HL-60 (cell line): ENCODE measurements around the gene C1D.

ENCODE experiments used
- DNase-seq, 2 experiments: peaks; one replicate each; pipeline ENCODE4 v3.0.0-alpha.2; 2010 to 2020; ENCODE audit warnings: low read depth in 1 of 2, low spot score in 1 of 2
- H3K27ac ChIP-seq: fragments of 250-450 bp; sonication (Bioruptor Pico); replicated peaks from 2 replicates; pipeline ENCODE4 v1.5.1; 2020; ENCODE audit warnings: mild to moderate bottlenecking, moderate library complexity
- H3K27me3 ChIP-seq: fragments of 250-450 bp; sonication (Bioruptor Pico); 2 replicates; pipeline ENCODE4 v1.5.1; 2021; ENCODE audit warnings: mild to moderate bottlenecking, moderate library complexity; ENCODE audit not compliant: insufficient read depth, poor library complexity, severe bottlenecking
- H3K4me3 ChIP-seq: replicated peaks from 2 replicates; pipeline ENCODE4 v1.5.1; 2011; ENCODE audit warnings: mild to moderate bottlenecking, control low read depth, low read length; ENCODE audit not compliant: insufficient read depth
- CTCF ChIP-seq: IDR thresholded peaks from one replicate; pipeline ENCODE4 v1.5.1; 2011; ENCODE audit warnings: low read length, control low read depth, inconsistent platforms; ENCODE audit not compliant: insufficient read depth
- GABPA ChIP-seq: IDR thresholded peaks from 2 replicates; pipeline ENCODE4 v1.6.1; 2012; ENCODE audit warnings: low read depth
- POLR2AphosphoS5 ChIP-seq: IDR thresholded peaks from 2 replicates; pipeline ENCODE4 v1.6.1; 2012; ENCODE audit warnings: low read depth
- SPI1 ChIP-seq: IDR thresholded peaks from 2 replicates; pipeline ENCODE4 v1.6.1; 2012; ENCODE audit warnings: low read depth, mild to moderate bottlenecking, borderline replicate concordance
- TF ChIP-seq, protein P1 (sequence below): IDR thresholded peaks from 2 replicates; pipeline ENCODE4 v1.6.1; 2012; ENCODE audit warnings: low read depth; ENCODE audit not compliant: insufficient replicate concordance

The C1D gene

GRCh38 chr2:67999332-67999731 is 63.5 kb downstream of the C1D start:
- no peak for TF ChIP-seq POLR2AphosphoS5
- Histone ChIP-seq H3K27ac (no peak overlapping the region), H3K4me3 (no peak overlapping the region), H3K27me3 (peaks cover 4% of the 10 kb centered on the region)
- DNase-seq = no peak

DNA sequence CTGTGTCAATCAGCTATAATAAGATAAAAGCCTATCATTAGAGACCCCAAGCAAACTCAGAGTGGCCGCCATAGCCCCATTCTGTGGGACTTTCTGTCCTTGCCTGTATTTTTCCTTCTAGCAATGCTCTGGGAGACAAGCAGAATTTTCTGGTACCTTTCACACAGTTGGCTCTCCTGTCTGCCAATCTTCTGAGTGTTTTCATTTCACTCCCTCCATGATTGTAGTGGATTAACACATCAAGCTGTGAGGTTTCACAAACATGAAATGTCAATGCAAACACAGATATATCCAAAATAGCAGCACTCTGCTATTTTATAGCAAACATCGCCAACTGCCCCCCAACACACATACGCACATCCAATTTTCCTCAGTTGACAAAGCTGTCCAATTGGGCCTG is 64.9 kb downstream of the C1D start:
- TF ChIP-seq, protein P1, sequence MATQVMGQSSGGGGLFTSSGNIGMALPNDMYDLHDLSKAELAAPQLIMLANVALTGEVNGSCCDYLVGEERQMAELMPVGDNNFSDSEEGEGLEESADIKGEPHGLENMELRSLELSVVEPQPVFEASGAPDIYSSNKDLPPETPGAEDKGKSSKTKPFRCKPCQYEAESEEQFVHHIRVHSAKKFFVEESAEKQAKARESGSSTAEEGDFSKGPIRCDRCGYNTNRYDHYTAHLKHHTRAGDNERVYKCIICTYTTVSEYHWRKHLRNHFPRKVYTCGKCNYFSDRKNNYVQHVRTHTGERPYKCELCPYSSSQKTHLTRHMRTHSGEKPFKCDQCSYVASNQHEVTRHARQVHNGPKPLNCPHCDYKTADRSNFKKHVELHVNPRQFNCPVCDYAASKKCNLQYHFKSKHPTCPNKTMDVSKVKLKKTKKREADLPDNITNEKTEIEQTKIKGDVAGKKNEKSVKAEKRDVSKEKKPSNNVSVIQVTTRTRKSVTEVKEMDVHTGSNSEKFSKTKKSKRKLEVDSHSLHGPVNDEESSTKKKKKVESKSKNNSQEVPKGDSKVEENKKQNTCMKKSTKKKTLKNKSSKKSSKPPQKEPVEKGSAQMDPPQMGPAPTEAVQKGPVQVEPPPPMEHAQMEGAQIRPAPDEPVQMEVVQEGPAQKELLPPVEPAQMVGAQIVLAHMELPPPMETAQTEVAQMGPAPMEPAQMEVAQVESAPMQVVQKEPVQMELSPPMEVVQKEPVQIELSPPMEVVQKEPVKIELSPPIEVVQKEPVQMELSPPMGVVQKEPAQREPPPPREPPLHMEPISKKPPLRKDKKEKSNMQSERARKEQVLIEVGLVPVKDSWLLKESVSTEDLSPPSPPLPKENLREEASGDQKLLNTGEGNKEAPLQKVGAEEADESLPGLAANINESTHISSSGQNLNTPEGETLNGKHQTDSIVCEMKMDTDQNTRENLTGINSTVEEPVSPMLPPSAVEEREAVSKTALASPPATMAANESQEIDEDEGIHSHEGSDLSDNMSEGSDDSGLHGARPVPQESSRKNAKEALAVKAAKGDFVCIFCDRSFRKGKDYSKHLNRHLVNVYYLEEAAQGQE = no peak
- TF ChIP-seq SPI1 (no peak), CTCF (no peak), GABPA (no peak), POLR2AphosphoS5 (no peak)
- H3K27ac ChIP-seq = no peak overlapping the region
- H3K27me3 ChIP-seq = peaks cover 4% of the 10 kb centered on the region
- no peak for DNase-seq
- H3K4me3 ChIP-seq = no peak overlapping the region

GRCh38 chr2:67997528-67997900 is 65.3 kb downstream of the C1D start:
- Histone ChIP-seq H3K4me3 (no peak overlapping the region), H3K27me3 (peaks cover 4% of the 10 kb centered on the region), H3K27ac (no peak overlapping the region)
- DNase-seq = no peak
- TF ChIP-seq POLR2AphosphoS5 = no peak
- no peak for TF ChIP-seq CTCF
- TF ChIP-seq GABPA = no peak
- TF ChIP-seq, protein P1 = no peak
- no peak for TF ChIP-seq SPI1

- Histone ChIP-seq H3K27ac (no peak overlapping the region), H3K4me3 (no peak overlapping the region), H3K27me3 (peaks cover 4% of the 10 kb centered on the region)
- no peak for TF ChIP-seq POLR2AphosphoS5
- no peak for TF ChIP-seq SPI1
- no peak for TF ChIP-seq GABPA
- TF ChIP-seq CTCF = no peak
- TF ChIP-seq, protein P1 = no peak
- DNase-seq = no peak
Measured at GRCh38 chr2:67996772-67997527, 65.9 kb downstream of the C1D start.
